Glomerular endothelial cell (primary cell): ENCODE data around the gene ERCC1. TPM values are rescaled to one million over a fixed set of nuclear protein-coding genes. Genes with fewer than 3 reads are reported as not detected.
A peak's percentile ranks its signal among the peaks of the same experiment; 100 is the strongest.

ENCODE experiments used
- DNase-seq: peaks from one replicate; pipeline ENCODE4 v3.0.0-alpha.2; 2011; ENCODE audit warnings: low read depth, low spot score; ENCODE audit errors: extremely low read depth
- total RNA-seq: library from RNA; depleted of rRNA; stranded (reverse); fragments of >200 nt; gene quantifications from 2 replicates; pipeline ENCODE4 v1.2.3, GENCODE V29; 2015

ERCC1 gene
- total RNA-seq, 1 donor from 2014 or later = 96.3 TPM

- DNase-seq = peak; percentile 93
Observed at GRCh38 chr19:45370410-45371204, 53.1 kb downstream of the ERCC1 start, which contains the start of gene ERCC2. Gene ERCC2 (minus strand): TSS chr19:45370573. CDS start chr19:45370540, 33 bp downstream.

GRCh38 chr19:45368737-45369340 lies 54.9 kb downstream of the ERCC1 start:
- DNase-seq = no peak

- no peak for DNase-seq
Observed at GRCh38 chr19:45368127-45368526, 55.6 kb downstream of the ERCC1 start.

- no peak for DNase-seq
Observed at GRCh38 chr19:45364696-45365095, 59.0 kb downstream of the ERCC1 start.

- DNase-seq = no peak
Observed at GRCh38 chr19:45363861-45364459, 59.8 kb downstream of the ERCC1 start.

GRCh38 chr19:45362291-45362690 lies 61.4 kb downstream of the ERCC1 start:
- DNase-seq = no peak

GRCh38 chr19:45361608-45362007 lies 62.1 kb downstream of the ERCC1 start:
- no peak for DNase-seq

- no peak for DNase-seq
Observed at GRCh38 chr19:45358213-45358792, 65.4 kb downstream of the ERCC1 start.

- DNase-seq = no peak
Observed at GRCh38 chr19:45357445-45357783, 66.3 kb downstream of the ERCC1 start.

Other genes starting within 250 kb of the ERCC1 start
- gene TRAPPC6A, start 245.7 kb downstream of the ERCC1 start, total RNA-seq = 19.4 and 25.3 TPM in 2 replicates
- 15.6 and 21.3 TPM in 2 replicates for gene BLOC1S3, start 245.1 kb downstream of the ERCC1 start, total RNA-seq
- 8.3 and 9.3 TPM in 2 replicates for gene EXOC3L2, start 178.5 kb downstream of the ERCC1 start, total RNA-seq
- 32.3 and 36.6 TPM in 2 replicates for gene MARK4, start 172.6 kb downstream of the ERCC1 start, total RNA-seq
- not detected in 2 replicates for gene CKM, start 101.0 kb downstream of the ERCC1 start, total RNA-seq
- not detected in 2 replicates for gene KLC3, start 83.2 kb downstream of the ERCC1 start, total RNA-seq
- 41.9 and 51.5 TPM in 2 replicates for gene ERCC2, start 53.3 kb downstream of the ERCC1 start, total RNA-seq
- 16.2 and 44.6 TPM in 2 replicates for gene PPP1R13L, start 18.8 kb downstream of the ERCC1 start, total RNA-seq
- 6.3 and 12.7 TPM in 2 replicates for gene POLR1G, start 17.3 kb downstream of the ERCC1 start, total RNA-seq
- 4.8 and 26.4 TPM in 2 replicates for gene FOSB, start 44.1 kb upstream of the ERCC1 start, total RNA-seq
- 13.4 and 17.7 TPM in 2 replicates for gene RTN2, start 73.1 kb upstream of the ERCC1 start, total RNA-seq
- 1.1 TPM in 1 of 2 replicates, not detected in the other for gene PPM1N, start 74.5 kb upstream of the ERCC1 start, total RNA-seq
- 205 and 224 TPM in 2 replicates for gene VASP, start 83.6 kb upstream of the ERCC1 start, total RNA-seq
- gene OPA3, start 160.9 kb upstream of the ERCC1 start, total RNA-seq = 14.9 and 16.6 TPM in 2 replicates
- gene GPR4, start 178.3 kb upstream of the ERCC1 start, total RNA-seq = 12.6 and 14.8 TPM in 2 replicates
- 19.3 and 26.6 TPM in 2 replicates for gene EML2, start 215.5 kb upstream of the ERCC1 start, total RNA-seq
- 0.76 TPM in 1 of 2 replicates, not detected in the other for gene GIPR, start 244.3 kb upstream of the ERCC1 start, total RNA-seq